Tibial nerve (tissue), 4 donors: ENCODE data around the gene COG5. TPM values are rescaled to one million over a fixed set of nuclear protein-coding genes. Genes with fewer than 3 reads are reported as not detected.

Experiments used
- DNase-seq, 2 donors: peaks; one replicate each; pipeline ENCODE4 v3.0.0-alpha.2; 2019; ENCODE audit warnings: low spot score in 2 of 2
- H3K27ac ChIP-seq, 4 donors: fragments of 200-600 bp; sonication (generic) in 3 of 4; one replicate each; pipeline ENCODE4 v1.5.1; 2017 to 2019; ENCODE audit warnings: mild to moderate bottlenecking in 1 of 4
- H3K27me3 ChIP-seq, 2 donors: fragments of 200-600 bp; sonication (generic) in 1 of 2; one replicate each; pipeline versions ENCODE4 v1.5.1 to v1.6.0; 2017 to 2019
- H3K36me3 ChIP-seq, 3 donors: fragments of 200-600 bp; sonication (generic); one replicate each; pipeline ENCODE4 v1.5.1; 2018 to 2019
- H3K4me1 ChIP-seq, 4 donors: fragments of 200-600 bp; sonication (generic) in 3 of 4; one replicate each; pipeline ENCODE4 v1.5.1; 2017 to 2019
- H3K4me3 ChIP-seq, 4 donors: fragments of 200-600 bp; sonication (generic) in 3 of 4; one replicate each; pipeline ENCODE4 v1.5.1; 2017 to 2019; ENCODE audit warnings: mild to moderate bottlenecking in 1 of 4, moderate library complexity in 1 of 4
- H3K9me3 ChIP-seq, 4 donors: fragments of 200-600 bp; sonication (generic) in 3 of 4; one replicate each; pipeline ENCODE4 v1.5.1; 2017 to 2019
- CTCF ChIP-seq, 5 experiments: fragments of 200-600 bp in 3 of 5; fragments of 450-650 bp in 2 of 5; sonication (generic) in 3 of 5; IDR thresholded peaks; one replicate each; pipeline ENCODE4 v1.5.1; 2016 to 2019; ENCODE audit warnings: antibody characterized with exemption in 5 of 5, mild to moderate bottlenecking in 3 of 5, moderate library complexity in 2 of 5
- EP300 ChIP-seq, 2 donors: sonication (generic); formaldehyde crosslinking; IDR thresholded peaks; one replicate each; pipeline ENCODE4 v1.6.1; 2017; ENCODE audit warnings: antibody characterized with exemption in 2 of 2, mild to moderate bottlenecking in 1 of 2
- POLR2A ChIP-seq, 2 donors: fragments of 450-650 bp; IDR thresholded peaks; one replicate each; pipeline ENCODE4 v1.6.1; 2017; ENCODE audit warnings: antibody characterized with exemption in 2 of 2, mild to moderate bottlenecking in 2 of 2, moderate library complexity in 2 of 2
- WGBS, 2 donors: methylation state at CpG; one replicate each; pipeline ENCODE4 v1.1.5; 2018; 5-methylcytosine and 5-hydroxymethylcytosine counted together
- total RNA-seq, 4 donors: library from RNA; depleted of rRNA; stranded (reverse); fragments of >200 nt; gene quantifications; one replicate each; pipeline ENCODE4 v1.1.0, GENCODE V29; 2016

The COG5 gene
- total RNA-seq, 4 donors from 2014 or later: 26.7 to 35.7 (median 32.6) TPM

- Histone ChIP-seq H3K9me3 (peaks cover 0 to 14% (median 0%) of the 10 kb centered on the region in 4 donors), H3K36me3 (peaks cover 0 to 38% (median 0%) of the 10 kb centered on the region in 3 donors), H3K27ac (no peak overlapping the region), H3K4me1 (no peaks in the 10 kb centered on the region), H3K4me3 (no peak overlapping the region), H3K27me3 (no peaks in the 10 kb centered on the region)
- DNase-seq: no peak
- TF ChIP-seq CTCF (IDR thresholded peaks at IDR 0.05) (no peak), EP300 (IDR thresholded peaks at IDR 0.05) (no peak), POLR2A (IDR thresholded peaks at IDR 0.05) (no peak)
These were observed 29.6 kb downstream of the COG5 start for GRCh38 chr7:107534139-107534538.

GRCh38 chr7:107530751-107531150, 33.0 kb downstream of the COG5 start:
- H3K36me3 ChIP-seq: peaks cover 0 to 25% (median 0%) of the 10 kb centered on the region in 3 donors
- no peak for DNase-seq
- H3K27ac ChIP-seq: no peak overlapping the region
- peaks cover 0 to 4% (median 0%) of the 10 kb centered on the region in 4 donors for H3K9me3 ChIP-seq
- no peak overlapping the region for H3K4me3 ChIP-seq
- H3K27me3 ChIP-seq: no peaks in the 10 kb centered on the region
- TF ChIP-seq POLR2A (IDR thresholded peaks at IDR 0.05) (no peak), EP300 (IDR thresholded peaks at IDR 0.05) (no peak), CTCF (IDR thresholded peaks at IDR 0.05) (no peak)
- no peaks in the 10 kb centered on the region for H3K4me1 ChIP-seq

- Histone ChIP-seq H3K4me1 (no peaks in the 10 kb centered on the region), H3K4me3 (no peak overlapping the region), H3K36me3 (peaks cover 0 to 28% (median 1%) of the 10 kb centered on the region in 3 donors), H3K27ac (no peak overlapping the region), H3K27me3 (no peaks in the 10 kb centered on the region), H3K9me3 (no peaks in the 10 kb centered on the region)
- TF ChIP-seq POLR2A (IDR thresholded peaks at IDR 0.05) (no peak), CTCF (IDR thresholded peaks at IDR 0.05) (no peak), EP300 (IDR thresholded peaks at IDR 0.05) (no peak)
- DNase-seq: no peak
These were observed 35.3 kb downstream of the COG5 start for GRCh38 chr7:107528461-107528860.

GRCh38 chr7:107527196-107527595, 36.5 kb downstream of the COG5 start:
- H3K4me3 ChIP-seq: no peak overlapping the region
- H3K27ac ChIP-seq: no peak overlapping the region
- WGBS, 2 donors: 90 to 95% methylated on average over 3 of the region's 3 CpGs

GRCh38 chr7:107526672-107527071, 37.0 kb downstream of the COG5 start:
- Histone ChIP-seq H3K27me3 (no peaks in the 10 kb centered on the region), H3K4me1 (no peaks in the 10 kb centered on the region), H3K4me3 (no peak overlapping the region), H3K27ac (no peak overlapping the region), H3K9me3 (no peaks in the 10 kb centered on the region), H3K36me3 (peaks cover 0 to 34% (median 3%) of the 10 kb centered on the region in 3 donors)
- 92 to 98% methylated on average over 2 of the region's 2 CpGs for WGBS, 2 donors
- DNase-seq: no peak
- TF ChIP-seq POLR2A (IDR thresholded peaks at IDR 0.05) (no peak), EP300 (IDR thresholded peaks at IDR 0.05) (no peak), CTCF (IDR thresholded peaks at IDR 0.05) (no peak)

More at GRCh38 chr7:107527196-107527595, 36.5 kb downstream of the COG5 start:
- Histone ChIP-seq H3K9me3 (no peaks in the 10 kb centered on the region), H3K36me3 (peaks cover 0 to 28% (median 3%) of the 10 kb centered on the region in 3 donors), H3K27me3 (no peaks in the 10 kb centered on the region), H3K4me1 (no peaks in the 10 kb centered on the region)
- TF ChIP-seq POLR2A (IDR thresholded peaks at IDR 0.05): no peak
- TF ChIP-seq CTCF (IDR thresholded peaks at IDR 0.05): no peak
- TF ChIP-seq EP300 (IDR thresholded peaks at IDR 0.05): no peak
- DNase-seq: no peak
